Adrenal gland (tissue), 12 donors: ENCODE measurements around the gene BDKRB1. TPM values are rescaled to one million over a fixed set of nuclear protein-coding genes. Genes with fewer than 3 reads are reported as not detected.

Experiments used
- DNase-seq, 7 donors: peaks; one replicate each; pipeline ENCODE4 v3.0.0-alpha.2; 2019 to 2020
- H3K27ac ChIP-seq, 5 donors: fragments of 200-600 bp; sonication (generic) in 4 of 5; 1 replicate in 3 of 5; 2 replicates in 2 of 5; pipeline versions ENCODE4 v1.5.1 to v1.8.0; 2016 to 2020; ENCODE audit warnings: mild to moderate bottlenecking in 1 of 5
- H3K27me3 ChIP-seq: fragments of 200-600 bp; 2 replicates; pipeline ENCODE4 v1.8.0; 2021
- H3K36me3 ChIP-seq, 2 donors: fragments of 200-600 bp; replicated peaks in 1 of 2; 1 replicate in 1 of 2; 2 replicates in 1 of 2; pipeline versions ENCODE4 v1.5.1 to v1.8.0; 2018 to 2022
- H3K4me1 ChIP-seq, 2 donors: fragments of 200-600 bp; replicated peaks in 1 of 2; 1 replicate in 1 of 2; 2 replicates in 1 of 2; pipeline versions ENCODE4 v1.5.1 to v1.8.0; 2018 to 2021
- H3K4me3 ChIP-seq, 4 donors: fragments of 200-600 bp; sonication (generic) in 3 of 4; one replicate each; pipeline ENCODE4 v1.5.1; 2016 to 2018
- H3K9me3 ChIP-seq, 3 donors: fragments of 200-600 bp; sonication (generic) in 1 of 3; replicated peaks in 1 of 3; 1 replicate in 2 of 3; 2 replicates in 1 of 3; pipeline versions ENCODE4 v1.5.1 to v1.8.0; 2016 to 2021
- CTCF ChIP-seq, 6 experiments: fragments of 450-650 bp in 4 of 6; fragments of 200-600 bp in 2 of 6; sonication (generic) in 1 of 6; IDR thresholded peaks; 1 replicate in 5 of 6; 2 replicates in 1 of 6; pipeline versions ENCODE4 v1.5.1 to v1.8.0; 2016 to 2021; ENCODE audit warnings: antibody characterized with exemption in 6 of 6, mild to moderate bottlenecking in 2 of 6, moderate library complexity in 1 of 6
- POLR2A ChIP-seq, 2 donors: fragments of 450-650 bp; IDR thresholded peaks; one replicate each; pipeline ENCODE4 v1.6.1; 2017; ENCODE audit warnings: antibody characterized with exemption in 2 of 2, mild to moderate bottlenecking in 2 of 2, moderate library complexity in 1 of 2
- WGBS, 4 donors: extraction: QIAGEN DNeasy Blood & Tissue Kit in 2 of 4; methylation state at CpG; one replicate each; pipeline versions ENCODE4 v1.1.5 to v1.1.7; 2013 to 2017; 5-methylcytosine and 5-hydroxymethylcytosine counted together
- intact Hi-C, 2 donors: fragments of 100-400 bp; cut with DNase I; formaldehyde crosslinking; loops; one replicate each; pipeline versions ENCODE4 v1.14.1 to v1.15.0; 2022 to 2023
- polyA plus RNA-seq, 3 donors: library from polyadenylated mRNA; stranded (reverse); fragments of 200-250 nt in 2 of 3; fragments of 350-450 nt in 1 of 3; fragmentation: Illumina TruSeq in 1 of 3; extraction: RNeasy Lipid Tissue Mini Kit (QIAGEN cat#74804) in 1 of 3; gene quantifications; one replicate each; pipeline ENCODE4 v1.2.3, GENCODE V29; 2013 to 2014
- total RNA-seq, 9 donors: library from RNA; depleted of rRNA in 4 of 9; stranded (reverse); fragments of >200 nt in 4 of 9; fragments of 120-200 nt in 1 of 9; fragmentation: NEBNext Ultra II Directional in 1 of 9; extraction: Animal tissue kit (Norgen Biotek cat#: 25700) in 1 of 9; gene quantifications; one replicate each; pipeline versions ENCODE4 v1.1.0 to v1.2.4, GENCODE V29; 2013 to 2023
- donor health status: healthy with polysubstance abuse.
- donor health status: Bipolar disorder and iron deficiency.
- donor health status: DM: yes; HTN: yes; CAD: no.
- donor health status: DM: no; HTN: no; CAD: no.
- donor health status: DM: no; HTN: no; CAD: no.
- donor health status: DM: yes; HTN: yes; CAD: no.

The BDKRB1 gene
- total and polyA plus RNA-seq, 12 donors: 0.25 to 0.98 (median 0.88) TPM; not detected in 9

GRCh38 chr14:96212140-96212539 is 43.9 kb upstream of the BDKRB1 start:
- intact Hi-C loops: no loop called here
- no peak overlapping the region for H3K27ac ChIP-seq
- no peaks in the 10 kb centered on the region for H3K27me3 ChIP-seq
- H3K4me1 ChIP-seq: no peaks in the 10 kb centered on the region
- TF ChIP-seq CTCF (IDR thresholded peaks at IDR 0.05) (no peak), POLR2A (IDR thresholded peaks at IDR 0.05) (no peak)
- H3K36me3 ChIP-seq: no peaks in the 10 kb centered on the region
- DNase-seq: no peak
- H3K9me3 ChIP-seq: no peaks in the 10 kb centered on the region
- H3K4me3 ChIP-seq: no peak overlapping the region

- intact Hi-C loops: no loop called here
- Histone ChIP-seq H3K9me3 (no peaks in the 10 kb centered on the region), H3K4me1 (no peaks in the 10 kb centered on the region), H3K4me3 (no peak overlapping the region), H3K27ac (no peak overlapping the region), H3K27me3 (no peaks in the 10 kb centered on the region), H3K36me3 (no peaks in the 10 kb centered on the region)
- DNase-seq: no peak
- TF ChIP-seq POLR2A (IDR thresholded peaks at IDR 0.05): no peak
- TF ChIP-seq CTCF (IDR thresholded peaks at IDR 0.05): no peak
- 88 to 96% (median 91%) methylated on average over 3 to 4 of the region's 4 CpGs for WGBS, 4 donors
These were observed 43.1 kb upstream of the BDKRB1 start for GRCh38 chr14:96212896-96213295.

GRCh38 chr14:96213871-96214465 is 42.0 kb upstream of the BDKRB1 start:
- no peaks in the 10 kb centered on the region for H3K36me3 ChIP-seq
- H3K9me3 ChIP-seq: no peaks in the 10 kb centered on the region
- no peaks in the 10 kb centered on the region for H3K4me1 ChIP-seq
- 75 to 90% (median 78%) methylated on average over 4 to 10 of the region's 10 CpGs for WGBS, 4 donors
- no peak for TF ChIP-seq POLR2A (IDR thresholded peaks at IDR 0.05)
- TF ChIP-seq CTCF (IDR thresholded peaks at IDR 0.05): no peak
- no peak for DNase-seq
- no peak overlapping the region for H3K27ac ChIP-seq
- intact Hi-C loops: no loop called here
- H3K27me3 ChIP-seq: no peaks in the 10 kb centered on the region
- no peak overlapping the region for H3K4me3 ChIP-seq

GRCh38 chr14:96214793-96215192 is 41.2 kb upstream of the BDKRB1 start:
- 68 to 84% (median 78%) methylated on average over 4 of the region's 4 CpGs for WGBS, 4 donors
- no peak for TF ChIP-seq POLR2A (IDR thresholded peaks at IDR 0.05)
- TF ChIP-seq CTCF (IDR thresholded peaks at IDR 0.05): no peak
- Histone ChIP-seq H3K4me1 (no peaks in the 10 kb centered on the region), H3K27me3 (no peaks in the 10 kb centered on the region), H3K9me3 (no peaks in the 10 kb centered on the region), H3K4me3 (no peak overlapping the region), H3K36me3 (no peaks in the 10 kb centered on the region), H3K27ac (no peak overlapping the region)
- DNase-seq: no peak
- intact Hi-C loops: no loop called here
